Esophagus muscularis mucosa (tissue), 4 donors: ENCODE measurements around the gene FKBP1A. TPM values are rescaled to one million over a fixed set of nuclear protein-coding genes. Genes with fewer than 3 reads are reported as not detected.

ENCODE experiments used
- DNase-seq: peaks from one replicate; pipeline ENCODE4 v3.0.0-alpha.2; 2017; ENCODE audit errors: extremely low spot score
- H3K27ac ChIP-seq, 4 donors: fragments of 200-600 bp; sonication (generic); replicated peaks in 1 of 4; 1 replicate in 3 of 4; 2 replicates in 1 of 4; pipeline ENCODE4 v1.5.1; 2016 to 2019; ENCODE audit warnings: mild to moderate bottlenecking in 1 of 4
- H3K27me3 ChIP-seq, 4 donors: fragments of 200-600 bp; sonication (generic); one replicate each; pipeline versions ENCODE4 v1.5.1 to v1.6.0; 2016 to 2019
- H3K36me3 ChIP-seq, 4 donors: fragments of 200-600 bp; sonication (generic); one replicate each; pipeline ENCODE4 v1.5.1; 2016 to 2019
- H3K4me1 ChIP-seq, 4 donors: fragments of 200-600 bp; sonication (generic); one replicate each; pipeline ENCODE4 v1.5.1; 2016 to 2019
- H3K4me3 ChIP-seq, 4 donors: fragments of 200-600 bp; sonication (generic); 1 replicate in 2 of 4; 2 replicates in 2 of 4; pipeline ENCODE4 v1.5.1; 2016 to 2019; ENCODE audit warnings: mild to moderate bottlenecking in 4 of 4, moderate library complexity in 1 of 4
- H3K9me3 ChIP-seq, 4 donors: fragments of 200-600 bp; sonication (generic); 1 replicate in 3 of 4; 2 replicates in 1 of 4; pipeline ENCODE4 v1.5.1; 2016 to 2019
- CTCF ChIP-seq, 3 experiments: fragments of 200-600 bp in 2 of 3; fragments of 450-650 bp in 1 of 3; sonication (generic) in 2 of 3; IDR thresholded peaks; one replicate each; pipeline ENCODE4 v1.5.1; 2017 to 2019; ENCODE audit warnings: antibody characterized with exemption in 3 of 3, mild to moderate bottlenecking in 2 of 3, moderate library complexity in 1 of 3
- EP300 ChIP-seq: sonication (generic); formaldehyde crosslinking; IDR thresholded peaks from one replicate; pipeline ENCODE4 v1.6.1; 2017; ENCODE audit warnings: antibody characterized with exemption
- POLR2A ChIP-seq: fragments of 450-650 bp; IDR thresholded peaks from one replicate; pipeline ENCODE4 v1.6.1; 2017; ENCODE audit warnings: antibody characterized with exemption, moderate library complexity, mild to moderate bottlenecking, low read depth
- POLR2AphosphoS5 ChIP-seq, 2 donors: sonication (generic); formaldehyde crosslinking; IDR thresholded peaks; one replicate each; pipeline ENCODE4 v1.6.1; 2017; ENCODE audit warnings: antibody characterized with exemption in 2 of 2
- WGBS: methylation state at CpG from one replicate; pipeline ENCODE4 v1.1.5; 2018; 5-methylcytosine and 5-hydroxymethylcytosine counted together
- intact Hi-C: fragments of 100-400 bp; cut with DNase I; formaldehyde crosslinking; loops from one replicate; pipeline ENCODE4 v1.15.1; 2023
- total RNA-seq, 4 donors: library from RNA; depleted of rRNA; stranded (reverse); fragments of >200 nt; gene quantifications; one replicate each; pipeline versions ENCODE4 v1.1.0 to v1.2.1, GENCODE V29; 2016

FKBP1A gene
- total RNA-seq, 4 donors from 2014 or later = 84.3 to 99.2 (median 89.8) TPM

- peak overlapping the region; percentile 73 to 98 (median 80) for H3K4me3 ChIP-seq
- H3K27ac ChIP-seq = peak overlapping the region; percentile 79 to 89 (median 84)
- no peaks in the 10 kb centered on the region for H3K9me3 ChIP-seq
- no peaks in the 10 kb centered on the region for H3K36me3 ChIP-seq
- intact Hi-C loops = loop anchor here (2.0 to 5.0 kb wide), 2 partner anchors 65 to 75 kb away; partner anchors contain the start of gene NSFL1C
- DNase-seq = peak; percentile 85
- 7% methylated on average over 16 of the region's 16 CpGs for WGBS
- TF ChIP-seq EP300 (no peak), POLR2AphosphoS5 (IDR thresholded peaks at IDR 0.05) (peak in 1 of 2 donors; percentile 21)
- peaks cover 0 to 2% (median 0%) of the 10 kb centered on the region in 4 donors for H3K27me3 ChIP-seq
- H3K4me1 ChIP-seq = peaks cover 48 to 64% (median 61%) of the 10 kb centered on the region in 4 donors
These were observed 1.0 kb downstream of the FKBP1A start for GRCh38 chr20:1391640-1392442.

- H3K27ac ChIP-seq = peak overlapping the region; percentile 79 to 89 (median 84)
- H3K4me1 ChIP-seq = peaks cover 59 to 74% (median 68%) of the 10 kb centered on the region in 4 donors
- intact Hi-C loops = loop anchor here (5.0 kb wide), 1 partner anchor 77 kb away; the partner anchor contains the start of gene NSFL1C
- no peaks in the 10 kb centered on the region for H3K9me3 ChIP-seq
- TF ChIP-seq EP300 (no peak), CTCF (IDR thresholded peaks at IDR 0.05) (no peak), POLR2A (no peak), POLR2AphosphoS5 (IDR thresholded peaks at IDR 0.05) (no peak)
- H3K4me3 ChIP-seq = peak overlapping the region; percentile 73 to 98 (median 80)
- WGBS = 60% methylated on average over 16 of the region's 16 CpGs
- H3K36me3 ChIP-seq = peaks cover 0 to 7% (median 1%) of the 10 kb centered on the region in 4 donors
- H3K27me3 ChIP-seq = no peaks in the 10 kb centered on the region
- DNase-seq = peak; percentile 72
These were observed 2.1 kb downstream of the FKBP1A start for GRCh38 chr20:1390581-1391403.

GRCh38 chr20:1389703-1390580 lies 2.9 kb downstream of the FKBP1A start:
- peaks cover 59 to 81% (median 76%) of the 10 kb centered on the region in 4 donors for H3K4me1 ChIP-seq

GRCh38 chr20:1388741-1389483 lies 3.9 kb downstream of the FKBP1A start:
- no peak for DNase-seq
- Histone ChIP-seq H3K27me3 (no peaks in the 10 kb centered on the region), H3K36me3 (peaks cover 0 to 14% (median 1%) of the 10 kb centered on the region in 4 donors), H3K27ac (peak overlapping the region; percentile 79 to 89 (median 84)), H3K4me3 (peak overlapping the region in 3 of 4 donors; percentile 4 to 23 (median 8)), H3K4me1 (peaks cover 59 to 91% (median 82%) of the 10 kb centered on the region in 4 donors), H3K9me3 (no peaks in the 10 kb centered on the region)
- TF ChIP-seq EP300 (no peak), CTCF (IDR thresholded peaks at IDR 0.05) (no peak), POLR2AphosphoS5 (IDR thresholded peaks at IDR 0.05) (no peak), POLR2A (no peak)
- WGBS = 59% methylated on average over 10 of the region's 10 CpGs
- intact Hi-C loops = no loop called here

More at GRCh38 chr20:1389703-1390580, 2.9 kb downstream of the FKBP1A start:
- H3K27me3 ChIP-seq = no peaks in the 10 kb centered on the region
- DNase-seq = peak; percentile 83
- intact Hi-C loops = loop anchor here (5.0 kb wide), 1 partner anchor 77 kb away; the partner anchor contains the start of gene NSFL1C
- no peak for TF ChIP-seq EP300
- peak in 1 of 2 donors; percentile 16 for TF ChIP-seq POLR2AphosphoS5 (IDR thresholded peaks at IDR 0.05)
- WGBS = 42% methylated on average over 6 of the region's 6 CpGs
- H3K27ac ChIP-seq = peak overlapping the region; percentile 79 to 89 (median 84)
- peaks cover 0 to 14% (median 1%) of the 10 kb centered on the region in 4 donors for H3K36me3 ChIP-seq
- peak overlapping the region in 3 of 4 donors; percentile 8 to 88 (median 73) for H3K4me3 ChIP-seq
- H3K9me3 ChIP-seq = no peaks in the 10 kb centered on the region
